HG02678 (cell line): ENCODE measurements around the gene HERC2.

Experiments
- ATAC-seq: cut with Tn5 transposase; IDR thresholded peaks from one replicate; pipeline ENCODE4 v1.9.1; 2021; ENCODE audit warnings: mild to moderate bottlenecking, moderate library complexity; ENCODE audit not compliant: unreplicated experiment

HERC2 gene

DNA sequence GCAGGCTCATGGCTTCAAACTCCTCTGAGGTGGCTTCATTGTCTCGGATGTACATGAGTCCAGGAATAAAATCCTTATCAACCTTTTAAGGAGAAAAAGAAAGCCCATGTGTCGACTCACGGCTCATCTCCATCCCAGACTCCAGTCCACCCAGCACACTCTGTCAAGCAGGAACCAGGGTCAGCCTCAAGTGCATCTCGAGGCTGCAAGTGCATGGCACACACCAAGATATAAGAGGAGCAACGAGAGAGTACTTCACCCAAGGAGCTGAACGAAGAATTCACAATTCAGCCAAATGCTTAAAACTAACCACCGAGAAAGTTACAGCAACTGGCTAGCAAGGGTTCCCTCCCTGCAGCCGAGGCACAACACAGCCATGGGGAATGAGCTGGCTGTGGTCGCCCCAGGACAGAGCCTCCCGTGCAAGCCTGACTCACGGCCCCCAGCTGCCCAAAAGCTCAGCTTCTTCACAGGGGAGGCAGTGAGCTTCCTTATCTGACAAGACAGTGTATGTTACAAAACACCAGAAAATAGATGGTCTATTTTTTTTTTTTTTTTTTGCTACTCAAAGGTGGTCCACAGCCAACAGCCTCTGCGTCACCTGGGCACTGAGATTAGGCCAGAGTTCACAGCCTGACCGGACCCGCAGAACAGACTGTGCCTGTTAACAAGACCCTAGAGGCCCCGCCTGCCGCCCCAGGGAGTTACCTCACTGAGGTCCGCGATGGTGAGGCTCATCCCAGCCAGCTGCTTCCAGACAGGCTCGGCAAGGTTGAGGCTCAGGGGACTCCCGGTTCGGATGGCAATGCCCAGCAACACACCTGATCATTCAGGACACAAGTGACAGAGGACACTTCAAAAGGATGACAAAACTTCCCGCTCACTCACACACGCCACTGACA lies 207.0 kb downstream of the HERC2 start:
- no peak for ATAC-seq

DNA sequence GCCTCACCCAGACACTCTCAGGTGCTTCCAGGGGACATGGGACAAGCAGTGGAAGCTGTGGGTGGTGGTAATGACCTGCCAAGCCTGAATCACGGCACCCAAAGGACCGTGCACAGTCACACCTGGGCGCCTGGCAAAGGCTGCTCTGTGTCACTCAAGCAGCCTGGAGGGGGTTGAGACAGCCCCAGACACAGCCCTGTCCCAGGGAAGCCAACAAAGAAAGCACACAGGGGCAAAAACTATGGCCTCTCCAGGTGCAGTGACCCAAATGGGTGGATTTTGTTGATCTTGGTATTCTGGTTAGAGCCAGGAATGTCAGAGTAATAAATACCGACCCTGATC lies 207.9 kb downstream of the HERC2 start:
- ATAC-seq, result no peak

- ATAC-seq, result no peak
These were observed 208.4 kb downstream of the HERC2 start for GRCh38 chr15:28113394-28114113.

DNA sequence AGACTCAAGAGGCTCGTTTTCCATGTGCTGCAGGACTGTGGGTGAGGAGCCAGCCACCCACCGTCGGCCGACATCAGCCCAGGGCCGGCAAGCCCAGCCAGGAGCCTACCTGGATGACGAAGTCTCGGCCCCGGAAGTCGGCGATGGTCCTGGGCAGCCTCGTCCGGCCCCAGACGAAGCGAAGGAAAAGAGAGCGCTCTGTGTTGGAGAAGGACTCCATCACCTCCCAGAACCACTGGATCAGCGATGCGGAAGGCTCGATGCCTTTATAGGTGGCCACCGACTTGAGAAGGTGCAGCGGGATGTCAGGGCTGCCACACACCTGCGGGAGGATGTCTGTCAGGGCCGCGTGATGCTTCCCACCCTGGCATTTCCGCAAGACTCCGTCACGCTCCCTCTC lies 209.0 kb downstream of the HERC2 start:
- ATAC-seq, result no peak

DNA sequence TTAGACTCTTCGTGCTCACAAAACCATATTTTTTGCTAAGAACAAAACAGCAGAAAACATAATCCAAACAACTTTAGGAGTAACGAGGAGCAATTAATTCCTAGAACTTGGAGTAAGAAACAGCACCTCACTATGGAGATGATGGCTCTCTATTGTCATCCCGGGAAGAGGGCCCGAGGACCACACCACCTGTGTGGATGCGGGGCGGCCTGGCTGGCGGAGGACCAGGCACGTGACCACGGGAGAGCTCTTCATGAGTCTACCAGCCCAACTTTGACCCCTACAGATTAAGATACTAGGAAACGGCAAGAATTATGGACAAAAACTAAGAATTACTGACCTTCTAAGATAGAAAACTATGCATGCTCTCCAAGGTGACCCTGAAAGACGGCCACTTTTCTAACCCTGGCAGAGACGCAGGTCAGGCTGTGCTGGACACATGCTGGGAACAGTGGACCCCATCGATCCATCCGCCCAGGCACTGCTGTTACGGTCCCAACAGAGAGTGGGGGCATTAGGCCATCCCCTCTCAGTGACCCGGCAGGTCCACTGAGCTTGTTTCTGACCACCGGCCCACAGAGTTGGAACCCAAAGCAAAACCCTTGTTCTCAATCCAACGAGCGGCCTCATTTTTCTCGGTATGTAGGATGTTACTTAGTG lies 209.7 kb downstream of the HERC2 start:
- no peak for ATAC-seq

DNA sequence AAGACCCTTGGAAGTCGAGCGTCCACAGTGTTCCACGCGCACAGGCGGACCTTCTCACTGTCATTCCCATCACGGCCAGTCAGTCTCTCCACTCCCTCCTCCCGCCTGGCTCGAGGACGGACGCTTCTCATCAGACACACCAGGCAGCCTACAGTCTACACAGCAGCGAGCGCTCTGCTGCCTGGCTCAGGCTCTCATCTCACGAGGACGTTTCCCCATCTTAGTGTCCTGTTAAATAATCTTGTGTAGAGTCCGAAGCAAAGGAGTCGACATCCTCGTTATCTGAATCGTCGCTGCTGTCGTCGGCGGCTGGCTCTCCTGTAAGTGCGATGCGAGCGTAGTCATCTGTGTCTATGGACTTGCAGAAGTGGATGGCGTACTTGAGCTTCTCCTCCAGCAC lies 210.4 kb downstream of the HERC2 start:
- no peak for ATAC-seq

DNA sequence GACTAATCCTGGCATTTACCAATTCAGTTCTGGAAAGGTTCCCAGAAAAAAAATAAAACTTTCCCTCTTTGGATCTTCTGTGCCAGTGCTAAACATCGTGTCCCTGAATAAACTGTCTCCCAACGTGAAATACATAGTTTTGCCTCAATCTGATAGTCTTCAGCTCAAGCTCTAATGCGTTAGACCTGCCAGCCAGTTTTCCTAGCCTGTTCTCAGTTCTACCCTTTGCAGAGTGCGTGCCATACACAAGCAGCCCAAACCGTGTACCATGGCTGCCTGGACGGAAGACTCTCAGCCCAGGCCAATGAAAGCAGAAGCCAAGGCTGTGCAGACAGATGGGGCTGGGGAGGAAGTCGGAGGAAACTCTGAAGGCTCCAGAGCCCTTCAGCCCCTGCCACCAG lies 211.5 kb downstream of the HERC2 start:
- no peak for ATAC-seq

- no peak for ATAC-seq
These were observed 212.1 kb downstream of the HERC2 start for GRCh38 chr15:28109626-28110455.

DNA sequence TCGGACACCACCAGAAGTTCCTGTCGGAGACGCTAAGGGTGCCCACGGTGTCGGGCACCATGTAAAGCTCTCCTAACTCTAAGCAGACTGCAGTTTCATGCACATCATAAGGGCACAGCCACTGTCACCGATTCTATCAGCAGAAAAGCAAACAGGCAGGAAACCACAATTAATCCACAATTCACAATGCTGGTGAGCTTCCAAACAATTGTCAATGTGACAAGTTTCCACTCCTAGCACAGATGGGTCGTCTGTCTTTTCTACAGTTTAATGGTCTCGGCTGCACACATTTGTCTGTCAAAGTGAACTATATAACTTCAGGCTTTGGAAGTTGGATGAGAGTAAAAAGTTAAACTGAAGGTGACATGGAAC lies 214.1 kb downstream of the HERC2 start:
- ATAC-seq, result no peak

- no peak for ATAC-seq
These were observed 214.7 kb downstream of the HERC2 start for GRCh38 chr15:28107111-28107903.

DNA sequence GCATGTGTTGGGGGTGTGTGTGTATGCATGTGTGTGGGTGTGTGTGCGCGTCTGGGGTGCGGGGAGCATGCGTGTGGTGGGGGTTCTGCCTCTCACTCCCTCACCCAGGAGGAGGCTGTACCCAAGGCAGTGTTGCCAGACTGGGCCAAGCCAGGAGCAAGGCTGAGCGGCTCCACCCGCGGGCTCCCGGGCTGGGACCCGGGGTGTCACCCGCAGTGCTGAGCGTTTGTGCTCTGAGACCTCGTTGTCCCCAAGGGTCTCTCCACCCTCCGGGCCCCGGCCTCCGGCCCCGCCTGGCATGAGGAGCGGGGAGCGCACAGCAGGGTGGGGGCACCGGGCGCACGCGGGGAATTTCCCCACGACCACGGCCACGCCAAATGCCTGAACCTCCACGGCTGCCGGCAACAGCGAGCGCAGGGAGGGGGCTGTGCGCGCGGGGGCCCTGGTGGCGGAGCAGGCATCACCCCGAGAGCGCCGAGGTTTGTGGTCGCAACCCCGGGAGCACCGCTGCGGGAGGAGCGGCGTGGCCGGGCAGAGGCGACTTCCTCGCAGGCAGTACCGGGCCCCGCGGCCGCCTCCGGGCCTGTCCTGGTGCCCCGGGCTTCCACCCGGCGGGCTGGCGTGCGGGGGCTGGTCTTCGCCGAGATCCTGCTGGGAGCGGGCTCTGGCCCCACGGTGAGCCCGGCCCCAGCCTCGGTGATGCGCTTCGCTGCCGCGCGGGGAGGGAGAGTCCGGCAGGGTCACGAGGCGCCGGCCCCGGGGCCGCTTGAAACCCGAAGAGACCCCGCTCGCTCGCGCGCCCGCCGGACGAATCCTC lies 215.5 kb downstream of the HERC2 start:
- no peak for ATAC-seq

GRCh38 chr15:28105793-28106192 lies 216.2 kb downstream of the HERC2 start:
- no peak for ATAC-seq

GRCh38 chr15:28105224-28105791 lies 216.7 kb downstream of the HERC2 start:
- ATAC-seq, result no peak

DNA sequence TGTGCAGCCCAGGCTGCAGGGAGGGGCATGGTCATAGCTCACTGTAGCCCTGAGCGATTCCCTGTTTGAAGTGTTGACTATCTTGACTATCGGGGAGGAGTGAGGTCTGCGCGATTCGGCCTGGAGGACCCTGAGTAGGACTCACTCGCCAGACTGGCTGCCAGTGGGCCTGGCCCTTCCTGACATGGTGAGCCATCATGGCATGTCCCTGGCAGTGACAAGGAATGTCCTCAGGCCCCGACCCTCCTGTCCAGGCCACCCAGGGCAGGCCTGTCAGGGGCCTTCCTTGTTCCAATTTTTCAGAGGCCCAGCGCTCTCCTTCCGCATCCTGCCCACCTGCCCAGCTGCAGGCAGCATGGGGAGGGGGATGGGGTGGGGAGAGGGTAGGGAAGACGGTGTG lies 217.7 kb downstream of the HERC2 start:
- no peak for ATAC-seq

DNA sequence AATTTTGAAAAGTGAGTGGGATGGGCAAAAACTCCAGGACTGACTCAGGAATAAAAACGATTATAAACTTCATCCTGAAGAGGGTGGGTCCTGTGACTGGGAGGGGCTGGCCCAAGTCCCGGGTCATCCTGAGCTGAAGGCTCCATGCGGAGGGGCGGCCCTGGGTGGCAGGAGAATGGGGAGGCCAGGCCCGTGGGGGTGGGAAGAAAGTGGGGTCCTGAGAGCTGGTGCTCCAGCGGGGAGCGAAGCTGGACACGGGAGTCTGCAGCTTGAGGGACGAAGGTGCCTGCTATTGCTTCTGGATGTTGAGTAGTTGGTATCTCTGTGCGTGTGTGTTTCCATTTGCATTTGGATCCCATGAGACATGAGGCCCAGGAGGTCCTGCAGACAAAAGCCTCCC lies 218.1 kb downstream of the HERC2 start:
- ATAC-seq, result no peak

DNA sequence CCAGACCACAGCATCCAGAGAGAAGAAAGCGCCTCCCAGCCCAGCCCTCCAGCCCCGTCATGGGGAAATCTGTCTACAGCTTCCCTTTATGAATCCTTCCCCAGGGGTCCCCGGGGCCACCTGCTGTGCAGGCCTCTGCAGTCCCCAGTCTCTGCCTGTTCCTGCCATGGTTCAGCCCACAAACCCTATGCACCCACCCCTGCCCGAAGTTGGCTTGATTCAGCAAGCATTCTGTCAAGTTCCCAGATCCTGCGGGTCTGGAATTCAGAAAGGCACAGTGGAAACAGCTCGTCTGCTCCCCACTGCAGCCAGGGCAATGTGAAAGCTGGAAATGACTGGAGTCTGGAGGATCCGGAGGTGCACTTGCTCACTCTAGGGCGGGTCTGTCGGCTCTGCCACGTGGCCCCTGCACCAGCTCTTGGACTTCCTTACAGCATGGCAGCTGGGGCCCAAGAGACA lies 220.0 kb downstream of the HERC2 start:
- no peak for ATAC-seq

DNA sequence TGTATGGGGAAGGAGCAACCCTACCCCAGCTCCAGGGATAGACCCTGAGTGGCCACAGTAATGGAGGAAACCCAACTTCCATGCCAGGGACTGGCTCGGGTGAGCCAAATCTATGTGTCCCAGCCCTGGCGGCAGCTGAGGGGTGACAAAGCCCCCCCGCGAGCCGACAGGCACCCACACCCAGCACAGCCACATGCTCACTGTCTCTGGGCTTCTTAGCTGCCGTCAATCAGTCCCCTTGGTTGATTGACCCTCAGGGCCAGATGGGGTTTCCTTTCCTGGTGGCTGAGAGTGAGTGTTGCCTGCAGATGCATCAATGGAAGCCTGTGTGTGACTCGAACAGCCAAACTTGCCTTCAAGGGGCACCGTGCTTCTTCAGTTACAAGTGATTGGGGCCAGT lies 220.8 kb downstream of the HERC2 start:
- ATAC-seq, result no peak

DNA sequence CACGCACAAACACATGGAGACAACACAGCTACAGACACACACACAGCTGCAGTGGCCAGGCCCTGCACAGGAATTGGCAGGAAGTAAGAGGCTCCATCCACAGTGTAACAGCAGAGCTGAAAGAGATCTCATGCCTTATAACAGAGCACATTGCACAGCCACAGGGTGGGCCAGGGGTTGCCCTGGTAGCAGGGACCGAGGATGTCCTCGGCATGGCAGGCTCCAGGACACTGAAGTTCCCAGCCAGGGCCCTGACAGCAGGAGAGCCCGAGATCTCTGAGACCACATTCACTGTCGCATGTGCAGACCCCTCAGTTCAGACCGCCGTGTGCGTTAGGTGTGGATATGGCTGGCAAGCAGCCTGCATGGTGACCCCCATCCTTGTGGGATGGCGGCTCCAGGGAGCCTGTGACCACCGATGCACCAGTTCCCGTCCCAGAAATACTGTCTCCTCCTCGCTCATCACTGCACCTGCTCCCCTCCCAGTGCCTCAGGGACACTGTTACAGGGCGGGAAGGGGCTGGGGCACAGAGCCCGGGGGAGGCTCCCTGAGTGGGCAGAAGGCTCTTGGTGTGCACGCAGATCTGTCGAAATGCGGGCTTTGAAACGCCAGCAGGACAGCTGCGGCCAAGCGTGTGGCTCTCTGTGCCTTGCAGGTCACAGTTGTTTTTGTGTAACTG lies 221.3 kb downstream of the HERC2 start:
- ATAC-seq, result no peak
